ENCODE measurements around the gene AHNAK. TPM values are rescaled to one million over a fixed set of nuclear protein-coding genes. Genes with fewer than 3 reads are reported as not detected.
"Not testable (repeated sequence)": the region's sequence is repeated elsewhere in the genome, so short reads cannot be mapped to it uniquely, and the experiment has no call there.

Gene AHNAK
- total and polyA plus RNA-seq, 5 donors, result 78.1 to 371 (median 311) TPM

DNA sequence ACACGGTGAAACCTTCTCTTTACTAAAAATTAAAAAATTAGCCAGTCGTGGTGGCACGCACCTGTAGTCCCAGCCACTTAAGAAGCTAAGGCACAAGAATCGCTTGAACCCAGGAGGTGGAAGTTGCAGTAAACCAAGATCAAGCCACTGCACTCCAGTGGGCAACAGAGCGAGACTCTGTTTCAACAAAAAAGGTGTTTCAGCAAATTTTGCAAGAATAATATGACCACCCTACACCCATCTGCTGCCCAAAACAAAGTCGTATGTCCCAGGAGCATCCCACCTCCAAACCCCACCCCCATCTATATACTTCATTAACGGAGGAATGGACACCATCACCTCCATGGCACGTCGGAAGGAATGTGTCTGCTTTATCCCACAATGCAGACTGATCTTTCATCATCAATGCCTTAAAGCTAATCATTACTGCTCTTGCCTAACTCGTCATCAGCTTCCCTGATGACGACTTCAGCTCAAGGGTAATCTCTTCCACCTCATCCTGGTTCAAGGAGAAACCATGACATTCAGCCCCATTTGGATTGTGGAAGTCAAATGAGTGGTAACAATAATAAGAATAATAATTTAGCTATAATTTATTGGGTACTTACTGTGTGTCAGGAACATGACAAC lies 93.7 kb downstream of the AHNAK start:
- no peak for ATAC-seq
- Histone ChIP-seq H3K9me3 (ENCODE audit: control insufficient read depth, low read length) (no peaks in the 10 kb centered on the region), H3K4me3 (ENCODE audit: low read length) (no peak overlapping the region), H3K4me1 (ENCODE audit: control insufficient read depth, insufficient read depth, low read length) (no peaks in the 10 kb centered on the region), H3K27me3 (ENCODE audit: control insufficient read depth, insufficient read depth) (no peaks in the 10 kb centered on the region), H3K27ac (ENCODE audit: low read length) (no peak overlapping the region)
- intact Hi-C loops (cut with DNase I), result no loop called here
- WGBS, result 89% methylated on average over 11 of the region's 11 CpGs
- DNase-seq, result no peak

DNA sequence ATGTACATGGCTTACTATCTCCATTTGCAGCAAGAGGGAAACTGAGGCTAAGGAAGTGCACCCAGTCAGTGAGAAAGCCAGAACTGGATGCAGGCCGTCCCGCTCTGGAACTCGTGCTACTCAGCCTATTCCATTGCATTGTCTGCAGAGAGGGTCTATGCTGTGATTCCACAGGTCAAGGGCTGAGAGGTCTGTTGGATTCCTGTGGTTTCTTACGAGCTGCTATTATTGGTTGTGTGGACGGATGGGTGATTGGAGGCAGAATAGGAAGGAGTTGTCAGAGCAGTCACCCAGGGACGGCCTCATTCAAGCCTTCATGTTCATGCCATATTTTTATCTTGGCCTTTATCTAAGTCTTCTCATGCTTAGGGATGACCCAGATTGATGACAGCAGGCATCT lies 94.3 kb downstream of the AHNAK start:
- 93% methylated on average over 6 of the region's 6 CpGs for WGBS
- no peak for DNase-seq
- no peaks in the 10 kb centered on the region for H3K27me3 ChIP-seq (ENCODE audit: control insufficient read depth, insufficient read depth)
- H3K4me3 ChIP-seq (ENCODE audit: low read length), result no peak overlapping the region
- intact Hi-C loops (cut with DNase I), result no loop called here
- ATAC-seq, result no peak
- no peaks in the 10 kb centered on the region for H3K4me1 ChIP-seq (ENCODE audit: control insufficient read depth, insufficient read depth, low read length)
- no peaks in the 10 kb centered on the region for H3K9me3 ChIP-seq (ENCODE audit: control insufficient read depth, low read length)
- no peak overlapping the region for H3K27ac ChIP-seq (ENCODE audit: low read length)

DNA sequence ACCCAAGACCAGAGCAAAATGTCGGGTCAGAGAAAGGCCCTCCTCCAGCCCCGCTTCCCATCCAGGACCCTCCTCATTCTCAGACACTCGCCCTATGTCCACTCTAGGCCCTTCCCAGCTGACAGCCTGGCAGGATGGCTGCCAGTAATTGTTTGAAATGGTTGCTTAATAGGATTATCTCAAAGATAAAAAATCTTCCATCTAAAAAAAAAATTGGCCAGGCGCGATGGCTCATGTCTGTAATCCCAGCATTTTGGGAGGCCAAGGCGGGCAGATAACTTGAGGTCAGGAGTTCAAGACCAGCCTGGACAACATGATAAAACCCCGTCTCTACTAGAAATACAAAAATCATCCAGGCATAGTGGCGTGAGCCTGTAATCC lies 95.4 kb downstream of the AHNAK start:
- ATAC-seq, result peak in 1 of 2 donors; percentile 42
- H3K4me1 ChIP-seq (ENCODE audit: control insufficient read depth, insufficient read depth, low read length), result no peaks in the 10 kb centered on the region
- no peak overlapping the region for H3K4me3 ChIP-seq (ENCODE audit: low read length)

DNA sequence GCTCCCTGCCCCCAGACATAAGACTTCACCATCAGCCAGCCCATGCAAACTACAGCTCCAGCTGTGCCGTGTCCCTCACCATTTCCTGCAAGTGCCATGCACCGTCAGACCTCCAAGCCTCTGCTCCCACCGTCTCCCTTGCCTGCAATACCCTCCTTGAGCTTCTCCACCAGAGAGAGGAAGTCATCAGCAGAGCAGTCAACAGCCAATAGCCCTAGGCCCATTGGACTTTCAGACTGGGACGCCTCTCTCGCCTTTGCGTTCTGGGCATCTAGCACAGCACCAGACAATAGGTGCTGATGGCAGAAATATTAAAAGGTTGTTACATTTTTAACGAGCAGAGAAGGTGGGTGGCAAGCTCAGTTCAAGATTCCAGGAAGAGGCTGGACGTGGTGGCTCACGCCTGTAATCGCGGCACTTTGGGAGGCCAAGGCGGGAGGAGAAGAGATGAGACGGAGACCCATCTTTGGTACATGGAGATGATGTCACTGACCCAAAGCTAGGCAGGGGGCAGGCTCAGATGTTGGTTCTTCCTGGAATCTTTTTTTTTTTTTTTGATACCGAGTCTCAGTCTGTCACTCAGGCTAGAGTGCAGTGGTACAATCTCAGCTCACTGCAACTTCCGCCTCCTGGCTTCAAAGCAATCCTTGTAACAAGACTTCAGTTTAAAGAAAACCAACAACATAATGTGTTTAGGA lies 95.9 kb downstream of the AHNAK start:
- no peaks in the 10 kb centered on the region for H3K9me3 ChIP-seq (ENCODE audit: control insufficient read depth, low read length)
- no peaks in the 10 kb centered on the region for H3K27me3 ChIP-seq (ENCODE audit: control insufficient read depth, insufficient read depth)
- DNase-seq, result no peak
- 90% methylated on average over 15 of the region's 15 CpGs for WGBS
- no peaks in the 10 kb centered on the region for H3K4me1 ChIP-seq (ENCODE audit: control insufficient read depth, insufficient read depth, low read length)
- no peak overlapping the region for H3K27ac ChIP-seq (ENCODE audit: low read length)
- H3K4me3 ChIP-seq (ENCODE audit: low read length), result no peak overlapping the region
- ATAC-seq, result peak in 1 of 2 donors; percentile 34
- intact Hi-C loops (cut with DNase I), result no loop called here

More for the DNA sequence above, 95.4 kb downstream of the AHNAK start:
- no peak overlapping the region for H3K27ac ChIP-seq (ENCODE audit: low read length)
- intact Hi-C loops (cut with DNase I), result no loop called here
- H3K27me3 ChIP-seq (ENCODE audit: control insufficient read depth, insufficient read depth), result no peaks in the 10 kb centered on the region
- 74% methylated on average over 8 of the region's 8 CpGs for WGBS
- no peaks in the 10 kb centered on the region for H3K9me3 ChIP-seq (ENCODE audit: control insufficient read depth, low read length)
- no peak for DNase-seq

DNA sequence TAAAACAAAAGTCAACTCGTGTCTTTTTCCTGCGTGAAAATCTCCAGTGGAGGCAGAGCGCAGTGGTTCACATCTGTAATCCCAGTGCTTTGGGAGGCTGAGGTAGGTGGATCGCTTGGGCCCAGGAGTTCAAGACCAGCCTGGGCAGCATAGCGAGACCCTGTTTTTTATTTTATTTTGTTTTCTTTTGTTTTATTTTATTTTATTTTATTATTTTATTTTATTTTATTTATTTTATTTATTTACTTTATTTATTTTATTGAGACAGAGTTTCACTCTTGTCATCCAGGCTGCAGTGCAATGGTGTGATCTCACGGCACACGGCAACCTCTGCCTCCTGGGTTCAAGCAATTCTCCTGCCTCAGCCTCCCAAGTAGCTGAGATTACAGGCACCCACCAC lies 96.7 kb downstream of the AHNAK start:
- H3K27ac ChIP-seq (ENCODE audit: low read length); intact Hi-C loops (cut with DNase I); DNase-seq; H3K27me3 ChIP-seq (ENCODE audit: control insufficient read depth, insufficient read depth); H3K4me3 ChIP-seq (ENCODE audit: low read length); ATAC-seq; H3K9me3 ChIP-seq (ENCODE audit: control insufficient read depth, low read length); H3K4me1 ChIP-seq (ENCODE audit: control insufficient read depth, insufficient read depth, low read length): not testable (repeated sequence)
- 83% methylated on average over 7 of the region's 7 CpGs for WGBS

DNA sequence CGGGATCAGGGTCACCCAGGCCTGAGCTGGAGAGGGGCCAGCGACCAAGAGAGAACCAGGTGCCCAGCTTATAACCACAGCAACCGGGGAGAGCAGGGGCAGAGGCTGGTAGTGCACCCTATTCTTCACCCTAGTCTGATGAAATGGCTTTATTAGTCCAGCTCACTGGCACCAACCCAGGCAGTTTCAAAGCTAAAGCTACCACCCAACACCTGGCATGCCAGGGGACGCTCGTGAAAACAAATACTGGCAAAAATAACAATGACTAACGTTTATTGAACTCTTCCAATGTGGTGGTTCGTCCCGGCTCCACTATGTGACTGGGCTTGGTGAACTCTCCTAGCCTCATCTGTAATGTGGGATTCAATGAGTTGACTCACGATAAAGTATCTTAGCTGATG lies 97.2 kb downstream of the AHNAK start:
- no peaks in the 10 kb centered on the region for H3K9me3 ChIP-seq (ENCODE audit: control insufficient read depth, low read length)
- no peaks in the 10 kb centered on the region for H3K27me3 ChIP-seq (ENCODE audit: control insufficient read depth, insufficient read depth)
- DNase-seq (no peak), ATAC-seq (no peak)
- peaks cover 4% of the 10 kb centered on the region for H3K4me1 ChIP-seq (ENCODE audit: control insufficient read depth, insufficient read depth, low read length)
- 89% methylated on average over 9 of the region's 9 CpGs for WGBS
- H3K27ac ChIP-seq (ENCODE audit: low read length), result no peak overlapping the region
- H3K4me3 ChIP-seq (ENCODE audit: low read length), result no peak overlapping the region
- intact Hi-C loops (cut with DNase I), result no loop called here

DNA sequence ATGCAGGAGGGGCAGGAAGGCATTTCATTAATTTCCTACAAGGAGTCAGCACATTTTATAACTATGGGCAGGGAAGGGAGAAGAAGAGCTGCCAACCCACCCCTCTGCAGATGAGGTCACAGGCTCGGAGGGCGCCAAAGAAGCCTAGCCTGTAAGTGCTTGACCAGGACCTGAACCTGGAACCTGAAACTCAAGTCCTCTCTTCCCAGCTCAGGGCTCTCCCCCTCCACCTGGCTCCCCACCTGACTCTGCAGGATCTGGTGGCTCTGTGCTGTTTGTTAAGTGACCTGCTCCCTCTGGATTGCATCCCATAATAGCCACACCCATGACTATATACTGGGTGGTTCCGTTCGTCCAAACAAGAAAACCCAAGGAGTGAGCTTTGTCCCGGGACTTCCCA lies 100.5 kb downstream of the AHNAK start:
- peak; percentile 42 to 82 (median 80) for DNase-seq
- H3K27ac ChIP-seq (ENCODE audit: low read length), result peak overlapping the region; percentile 6
- no peaks in the 10 kb centered on the region for H3K9me3 ChIP-seq (ENCODE audit: control insufficient read depth, low read length)
- no peak overlapping the region for H3K4me3 ChIP-seq (ENCODE audit: low read length)
- intact Hi-C loops (cut with DNase I), result no loop called here
- ATAC-seq, result peak; percentile 4 to 20
- 51% methylated on average over 5 of the region's 5 CpGs for WGBS
- H3K4me1 ChIP-seq (ENCODE audit: control insufficient read depth, insufficient read depth, low read length), result peaks cover 6% of the 10 kb centered on the region
- no peaks in the 10 kb centered on the region for H3K27me3 ChIP-seq (ENCODE audit: control insufficient read depth, insufficient read depth)

DNA sequence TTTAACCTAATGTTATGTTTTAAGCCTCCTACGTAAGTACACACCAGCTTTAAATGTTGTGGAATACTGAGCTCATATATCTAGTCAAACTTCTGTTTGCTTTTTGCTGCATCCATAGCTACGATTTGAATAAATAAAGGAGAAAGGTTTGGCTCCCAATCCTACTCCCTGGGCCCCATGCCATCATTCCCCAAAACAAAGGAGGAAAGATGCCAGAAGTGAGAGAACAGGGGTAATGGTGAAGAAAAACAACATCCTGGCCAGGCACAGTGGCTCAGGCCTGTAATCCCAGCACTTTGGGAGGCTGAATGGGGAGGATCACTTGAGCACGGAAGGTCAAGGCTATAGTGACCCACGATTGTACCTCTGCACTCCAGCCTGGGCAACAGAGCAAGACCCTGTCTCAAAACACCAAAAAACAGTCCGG lies 101.3 kb downstream of the AHNAK start:
- Histone ChIP-seq H3K27me3 (ENCODE audit: control insufficient read depth, insufficient read depth) (no peaks in the 10 kb centered on the region), H3K27ac (ENCODE audit: low read length) (peak overlapping the region; percentile 51), H3K9me3 (ENCODE audit: control insufficient read depth, low read length) (no peaks in the 10 kb centered on the region), H3K4me3 (ENCODE audit: low read length) (no peak overlapping the region), H3K4me1 (ENCODE audit: control insufficient read depth, insufficient read depth, low read length) (peaks cover 6% of the 10 kb centered on the region)
- WGBS, result 46% methylated on average over 5 of the region's 5 CpGs
- intact Hi-C loops (cut with DNase I), result no loop called here
- ATAC-seq (peak; percentile 44 to 67), DNase-seq (peak; percentile 58 to 85 (median 73))

DNA sequence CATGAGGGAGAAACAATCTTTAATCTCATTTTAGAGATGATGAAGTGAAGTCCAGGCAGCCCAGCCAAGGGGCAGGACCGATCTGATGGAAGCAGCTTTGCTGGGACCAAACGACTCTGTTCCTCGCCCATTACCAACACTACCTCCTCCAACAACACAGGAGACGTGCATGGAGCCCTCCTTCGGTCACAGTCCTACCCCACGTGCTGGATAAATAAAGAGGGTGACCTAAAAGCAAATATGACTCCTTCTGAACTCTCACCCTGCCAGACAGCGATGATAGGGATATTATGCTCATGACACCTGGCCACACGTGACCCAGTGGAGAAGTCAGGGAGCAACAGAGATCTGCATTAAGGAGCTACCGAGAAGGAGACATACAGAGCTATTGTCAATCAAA lies 101.8 kb downstream of the AHNAK start:
- H3K27me3 ChIP-seq (ENCODE audit: control insufficient read depth, insufficient read depth), result no peaks in the 10 kb centered on the region
- no peaks in the 10 kb centered on the region for H3K9me3 ChIP-seq (ENCODE audit: control insufficient read depth, low read length)
- peak overlapping the region; percentile 86 for H3K27ac ChIP-seq (ENCODE audit: low read length)
- intact Hi-C loops (cut with DNase I), result no loop called here
- DNase-seq (no peak), ATAC-seq (peak; percentile 20 to 25)
- H3K4me3 ChIP-seq (ENCODE audit: low read length), result peak overlapping the region; percentile 32
- WGBS, result 19% methylated on average over 9 of the region's 9 CpGs
- peaks cover 8% of the 10 kb centered on the region for H3K4me1 ChIP-seq (ENCODE audit: control insufficient read depth, insufficient read depth, low read length)

DNA sequence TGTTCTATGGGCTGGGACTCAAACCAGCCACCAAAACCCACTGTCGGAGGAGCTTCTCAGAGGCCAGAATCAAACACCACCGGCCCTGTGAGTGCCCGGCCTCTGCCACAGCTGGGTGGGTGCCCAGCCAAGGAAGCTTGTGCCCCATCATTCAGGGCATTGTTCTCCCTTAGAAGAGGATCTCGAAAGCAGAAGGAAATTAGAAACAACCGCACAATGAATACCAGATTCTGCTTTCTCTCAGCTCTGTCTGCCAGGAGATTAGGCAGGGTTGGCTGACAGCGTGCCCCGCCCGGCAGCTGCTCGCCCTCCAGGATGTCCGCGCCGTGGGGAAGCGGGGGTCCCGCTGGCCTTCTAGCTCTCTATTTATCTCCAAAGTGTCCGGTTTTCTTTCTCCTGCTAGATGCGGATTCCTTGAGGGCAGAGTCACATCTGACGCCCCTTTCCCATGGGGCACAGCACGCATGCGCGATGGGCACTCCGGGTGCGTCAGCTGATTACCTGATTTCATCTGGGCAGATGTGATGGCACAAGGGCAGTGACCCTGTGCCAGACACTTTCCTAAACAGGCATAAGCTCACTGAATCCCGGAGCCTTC lies 102.3 kb downstream of the AHNAK start:
- peak overlapping the region; percentile 86 for H3K27ac ChIP-seq (ENCODE audit: low read length)
- H3K9me3 ChIP-seq (ENCODE audit: control insufficient read depth, low read length), result no peaks in the 10 kb centered on the region
- H3K4me3 ChIP-seq (ENCODE audit: low read length), result peak overlapping the region; percentile 32
- WGBS, result 6% methylated on average over 23 of the region's 23 CpGs
- no peaks in the 10 kb centered on the region for H3K27me3 ChIP-seq (ENCODE audit: control insufficient read depth, insufficient read depth)
- ATAC-seq, result peak; percentile 73 to 78
- peaks cover 10% of the 10 kb centered on the region for H3K4me1 ChIP-seq (ENCODE audit: control insufficient read depth, insufficient read depth, low read length)
- intact Hi-C loops (cut with DNase I), result no loop called here
- peak; percentile 78 to 93 (median 92) for DNase-seq

Measured in right cardiac atrium (tissue), 5 donors.